H9 (cell line): ENCODE measurements around the gene TMEM170B. TPM values are rescaled to one million over a fixed set of nuclear protein-coding genes. Genes with fewer than 3 reads are reported as not detected.

Experiments used
- DNase-seq: peaks from one replicate; pipeline ENCODE4 v3.0.0-alpha.2; 2017
- H2AFZ ChIP-seq: one replicate; pipeline ENCODE4 v1.6.1; 2013; ENCODE audit warnings: mild to moderate bottlenecking, low read length, control low read depth, moderate library complexity
- H2AK5ac ChIP-seq: 2 replicates; pipeline ENCODE4 v1.6.1; 2013; ENCODE audit warnings: low read length, control low read depth, mixed read lengths; ENCODE audit not compliant: insufficient read length
- H2BK120ac ChIP-seq: one replicate; pipeline ENCODE4 v1.6.1; 2013; ENCODE audit warnings: low read depth, mild to moderate bottlenecking, low read length, control low read depth, inconsistent platforms; ENCODE audit not compliant: poor library complexity, severe bottlenecking
- H2BK12ac ChIP-seq: 2 replicates; pipeline ENCODE4 v1.6.1; 2013; ENCODE audit warnings: low read length, control low read depth, mixed read lengths, low read depth; ENCODE audit not compliant: insufficient read length
- H2BK15ac ChIP-seq: 2 replicates; pipeline ENCODE4 v1.6.1; 2013; ENCODE audit warnings: low read depth, low read length, control low read depth
- H2BK20ac ChIP-seq: one replicate; pipeline ENCODE4 v1.6.1; 2013; ENCODE audit warnings: low read depth, mild to moderate bottlenecking, low read length, control low read depth, inconsistent platforms; ENCODE audit not compliant: poor library complexity, severe bottlenecking
- H2BK5ac ChIP-seq: 2 replicates; pipeline ENCODE4 v1.6.1; 2013; ENCODE audit warnings: low read length, control low read depth, mixed read lengths; ENCODE audit not compliant: insufficient read length
- H3K14ac ChIP-seq: 2 replicates; pipeline ENCODE4 v1.6.1; 2013; ENCODE audit warnings: low read length, control low read depth; ENCODE audit not compliant: insufficient read depth
- H3K18ac ChIP-seq: 2 replicates; pipeline ENCODE4 v1.6.1; 2013; ENCODE audit warnings: low read depth, mild to moderate bottlenecking, mixed read lengths, low read length, control low read depth; ENCODE audit not compliant: insufficient read length
- H3K23ac ChIP-seq: 2 replicates; pipeline ENCODE4 v1.6.1; 2013; ENCODE audit warnings: low read length, control low read depth, mixed read lengths, low read depth; ENCODE audit not compliant: insufficient read length
- H3K23me2 ChIP-seq: 2 replicates; pipeline ENCODE4 v1.6.1; 2013; ENCODE audit warnings: low read depth, mild to moderate bottlenecking, mixed read lengths, low read length, control low read depth; ENCODE audit not compliant: insufficient read length, poor library complexity, severe bottlenecking
- H3K27ac ChIP-seq: 2 replicates; pipeline ENCODE4 v1.5.1; 2013; ENCODE audit warnings: low read length, control low read depth, mixed read lengths, low read depth; ENCODE audit not compliant: insufficient read length
- H3K27me3 ChIP-seq: 2 replicates; pipeline ENCODE4 v1.6.1; 2013; ENCODE audit warnings: low read length, control low read depth, inconsistent platforms; ENCODE audit not compliant: insufficient read depth
- H3K4ac ChIP-seq: 2 replicates; pipeline ENCODE4 v1.6.1; 2013; ENCODE audit warnings: low read depth, mild to moderate bottlenecking, control low read depth, inconsistent platforms, low read length, moderate library complexity
- H3K4me1 ChIP-seq: 2 replicates; pipeline ENCODE4 v1.6.1; 2013; ENCODE audit warnings: low read length, control low read depth, inconsistent platforms; ENCODE audit not compliant: insufficient read depth
- H3K4me2 ChIP-seq: 2 replicates; pipeline ENCODE4 v1.6.1; 2013; ENCODE audit warnings: low read length, control low read depth, mixed read lengths; ENCODE audit not compliant: insufficient read length, insufficient read depth
- H3K56ac ChIP-seq: 2 replicates; pipeline ENCODE4 v1.6.1; 2013; ENCODE audit warnings: low read depth, mild to moderate bottlenecking, mixed read lengths, low read length, control low read depth; ENCODE audit not compliant: insufficient read length
- H3K79me1 ChIP-seq: 2 replicates; pipeline ENCODE4 v1.6.1; 2013; ENCODE audit warnings: low read depth, mild to moderate bottlenecking, moderate library complexity, low read length, control low read depth, inconsistent platforms; ENCODE audit not compliant: insufficient read depth, poor library complexity, severe bottlenecking
- H3K79me2 ChIP-seq: 2 replicates; pipeline ENCODE4 v1.6.1; 2013; ENCODE audit warnings: low read length, control low read depth, inconsistent platforms; ENCODE audit not compliant: insufficient read depth
- H3K9ac ChIP-seq: 2 replicates; pipeline ENCODE4 v1.6.1; 2013; ENCODE audit warnings: low read length, control low read depth, mixed read lengths; ENCODE audit not compliant: insufficient read length; ENCODE audit errors: extremely low read depth
- H3K9me3 ChIP-seq: one replicate; pipeline ENCODE4 v1.6.1; 2013; ENCODE audit warnings: low read depth, low read length, inconsistent platforms; ENCODE audit not compliant: control insufficient read depth
- H3T11ph ChIP-seq: one replicate; pipeline ENCODE4 v1.6.1; 2013; ENCODE audit warnings: mild to moderate bottlenecking, low read length, control low read depth, inconsistent platforms
- H4K20me1 ChIP-seq: one replicate; pipeline ENCODE4 v1.6.1; 2013; ENCODE audit not compliant: control insufficient read depth, insufficient read length, insufficient read depth
- H4K5ac ChIP-seq: 2 replicates; pipeline ENCODE4 v1.6.1; 2013; ENCODE audit warnings: low read depth, mild to moderate bottlenecking, mixed read lengths, low read length, control low read depth; ENCODE audit not compliant: insufficient read length
- H4K8ac ChIP-seq: replicated peaks from 2 replicates; pipeline ENCODE4 v1.6.1; 2013; ENCODE audit warnings: low read length, control low read depth, mixed read lengths, low read depth; ENCODE audit not compliant: insufficient read length
- H4K91ac ChIP-seq: 2 replicates; pipeline ENCODE4 v1.6.1; 2013; ENCODE audit warnings: low read depth, mild to moderate bottlenecking, moderate library complexity, mixed read lengths, low read length, control low read depth; ENCODE audit not compliant: insufficient read length
- H3K27ac Mint-ChIP-seq, 3 experiments: 2 replicates in 2 of 3; 3 replicates in 1 of 3; pipeline ENCODE4 v1.8.0; 2020 to 2021; ENCODE audit warnings: mixed read lengths in 3 of 3, mild to moderate bottlenecking in 1 of 3, moderate library complexity in 1 of 3
- H3K27me3 Mint-ChIP-seq: 2 replicates; pipeline ENCODE4 v1.8.0; 2021; ENCODE audit warnings: low read depth, mild to moderate bottlenecking, moderate library complexity, mixed read lengths
- H3K36me3 Mint-ChIP-seq, 3 experiments: 2 replicates in 2 of 3; 3 replicates in 1 of 3; pipeline ENCODE4 v1.8.0; 2020 to 2021; ENCODE audit warnings: low read depth in 3 of 3, mixed read lengths in 3 of 3; ENCODE audit not compliant: insufficient read depth in 1 of 3
- H3K4me1 Mint-ChIP-seq, 2 experiments: 2 replicates each; pipeline ENCODE4 v1.8.0; 2020; ENCODE audit warnings: mixed read lengths in 2 of 2
- H3K4me3 Mint-ChIP-seq, 2 experiments: 2 replicates in 1 of 2; 3 replicates in 1 of 2; pipeline ENCODE4 v1.8.0; 2020 to 2021; ENCODE audit warnings: mild to moderate bottlenecking in 2 of 2, mixed read lengths in 2 of 2, moderate library complexity in 1 of 2
- H3K9me3 Mint-ChIP-seq, 2 experiments: 2 replicates in 1 of 2; 3 replicates in 1 of 2; pipeline ENCODE4 v1.8.0; 2020; ENCODE audit warnings: mild to moderate bottlenecking in 2 of 2, mixed read lengths in 2 of 2, moderate library complexity in 1 of 2
- WGBS: extraction: QIAGEN DNeasy Blood & Tissue Kit; methylation state at CpG from one replicate; pipeline ENCODE4 v1.1.7; 2013; ENCODE audit warnings: missing lambda C conversion rate, low lambda C conversion rate, mixed read lengths; ENCODE audit not compliant: insufficient read length; ENCODE audit errors: extremely low coverage; 5-methylcytosine and 5-hydroxymethylcytosine counted together
- total RNA-seq: library from RNA; stranded (reverse); gene quantifications from 2 replicates; pipeline ENCODE4 v1.2.1, GENCODE V29; 2021
- TF ChIP-seq, protein P1 (sequence below): fragments of 200-600 bp; sonication (generic); conservative IDR thresholded peaks from 3 replicates; pipeline ENCODE4 v1.8.0; 2021; ENCODE audit warnings: antibody characterized with exemption, mild to moderate bottlenecking

Gene TMEM170B
- total RNA-seq, 1 experiment from 2014 or later = 2.9 TPM

DNA sequence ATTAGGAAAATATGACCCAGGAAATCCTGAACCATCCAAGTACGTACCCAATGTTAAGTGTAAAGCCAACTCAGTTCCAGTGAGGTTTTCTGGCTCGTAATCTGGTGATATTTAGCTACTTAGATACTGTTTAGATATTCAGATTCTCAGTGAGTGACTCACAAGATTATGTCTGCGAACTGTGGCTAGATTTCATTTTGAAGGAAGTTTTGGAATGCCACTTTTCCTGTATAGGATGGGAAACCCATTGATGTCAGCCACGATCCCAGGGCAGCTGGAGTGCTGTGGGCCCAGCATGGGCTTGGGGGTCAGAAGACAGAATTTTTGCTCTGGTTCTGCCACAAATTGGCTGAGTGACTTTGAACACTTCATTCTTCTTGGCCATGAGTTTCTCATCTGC lies 76.3 kb downstream of the TMEM170B start:
- no peak overlapping the region for H3K4me2 ChIP-seq
- no peak overlapping the region for H2AK5ac ChIP-seq
- no peak overlapping the region for H4K91ac ChIP-seq
- H3K4me3 Mint-ChIP-seq = no peak overlapping the region
- no peak overlapping the region for H3K14ac ChIP-seq
- H4K8ac ChIP-seq = no peak overlapping the region
- H3K27ac ChIP-seq = no peak overlapping the region
- no peaks in the 10 kb centered on the region for H4K20me1 ChIP-seq
- H3K27me3 Mint-ChIP-seq = no peaks in the 10 kb centered on the region
- H3K9me3 Mint-ChIP-seq = no peaks in the 10 kb centered on the region; a peak in 1 of 5 replicates
- no peak overlapping the region for H2BK5ac ChIP-seq
- H2BK20ac ChIP-seq = no peak overlapping the region
- H2AFZ ChIP-seq = no peak overlapping the region
- TF ChIP-seq, protein P1, sequence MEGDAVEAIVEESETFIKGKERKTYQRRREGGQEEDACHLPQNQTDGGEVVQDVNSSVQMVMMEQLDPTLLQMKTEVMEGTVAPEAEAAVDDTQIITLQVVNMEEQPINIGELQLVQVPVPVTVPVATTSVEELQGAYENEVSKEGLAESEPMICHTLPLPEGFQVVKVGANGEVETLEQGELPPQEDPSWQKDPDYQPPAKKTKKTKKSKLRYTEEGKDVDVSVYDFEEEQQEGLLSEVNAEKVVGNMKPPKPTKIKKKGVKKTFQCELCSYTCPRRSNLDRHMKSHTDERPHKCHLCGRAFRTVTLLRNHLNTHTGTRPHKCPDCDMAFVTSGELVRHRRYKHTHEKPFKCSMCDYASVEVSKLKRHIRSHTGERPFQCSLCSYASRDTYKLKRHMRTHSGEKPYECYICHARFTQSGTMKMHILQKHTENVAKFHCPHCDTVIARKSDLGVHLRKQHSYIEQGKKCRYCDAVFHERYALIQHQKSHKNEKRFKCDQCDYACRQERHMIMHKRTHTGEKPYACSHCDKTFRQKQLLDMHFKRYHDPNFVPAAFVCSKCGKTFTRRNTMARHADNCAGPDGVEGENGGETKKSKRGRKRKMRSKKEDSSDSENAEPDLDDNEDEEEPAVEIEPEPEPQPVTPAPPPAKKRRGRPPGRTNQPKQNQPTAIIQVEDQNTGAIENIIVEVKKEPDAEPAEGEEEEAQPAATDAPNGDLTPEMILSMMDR = no peak
- no peak overlapping the region for H3K4ac ChIP-seq
- no peaks in the 10 kb centered on the region for H3K9me3 ChIP-seq
- no peak overlapping the region for H3T11ph ChIP-seq
- DNase-seq = no peak
- no peak overlapping the region for H3K27ac Mint-ChIP-seq
- H3K79me1 ChIP-seq = no peaks in the 10 kb centered on the region
- H2BK12ac ChIP-seq = no peak overlapping the region
- no peak overlapping the region for H3K18ac ChIP-seq
- no peak overlapping the region for H3K9ac ChIP-seq
- H2BK120ac ChIP-seq = no peak overlapping the region
- H3K36me3 Mint-ChIP-seq = no peaks in the 10 kb centered on the region
- no peak overlapping the region for H2BK15ac ChIP-seq
- no CpG with 5 or more reads among the region's 4 CpGs for WGBS
- no peak overlapping the region for H3K23ac ChIP-seq
- H4K5ac ChIP-seq = no peak overlapping the region
- no peaks in the 10 kb centered on the region for H3K4me1 ChIP-seq
- no peak overlapping the region for H3K56ac ChIP-seq
- H3K27me3 ChIP-seq = no peaks in the 10 kb centered on the region
- no peaks in the 10 kb centered on the region for H3K23me2 ChIP-seq
- no peaks in the 10 kb centered on the region for H3K79me2 ChIP-seq
- peaks cover 10 to 12% of the 10 kb centered on the region in 2 experiments for H3K4me1 Mint-ChIP-seq
